ENCODE data around the gene RIMBP2.

Gene RIMBP2

DNA sequence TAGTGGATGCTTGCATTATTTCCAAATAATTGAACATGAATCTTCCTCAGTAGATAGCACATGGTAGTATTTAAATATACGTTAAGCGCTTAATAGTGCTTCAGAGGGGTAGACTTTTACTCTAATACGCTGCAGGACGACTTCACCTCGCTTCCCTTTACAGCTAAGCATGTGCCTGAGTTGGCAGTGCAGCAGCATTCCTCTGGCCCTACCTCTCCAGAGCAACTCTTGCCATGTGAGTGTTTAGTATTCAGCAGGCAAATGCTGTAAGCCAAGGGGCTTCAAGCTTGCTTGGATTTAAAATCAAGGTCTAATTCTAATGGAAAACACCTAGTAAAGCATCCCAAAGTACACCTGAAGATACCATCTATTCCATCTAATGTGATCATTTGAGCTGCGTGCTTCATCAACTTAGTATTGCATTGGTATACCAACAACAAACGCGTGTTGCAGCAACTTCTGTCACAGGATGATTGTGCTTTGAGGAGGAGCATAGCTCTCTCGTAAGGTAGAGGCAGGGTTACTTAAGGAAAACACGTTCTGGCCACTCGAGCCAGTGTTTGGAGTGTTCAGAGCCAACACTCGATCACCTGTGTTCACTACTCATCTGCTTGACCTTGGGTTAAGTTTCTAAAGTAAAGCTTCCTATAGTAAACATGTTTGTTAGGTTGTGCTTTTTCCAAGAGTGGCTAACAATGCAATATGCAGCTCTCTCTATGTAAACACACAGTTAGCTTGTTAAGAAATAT lies 317.8 kb downstream of the RIMBP2 start:
- no peak for DNase-seq

DNA sequence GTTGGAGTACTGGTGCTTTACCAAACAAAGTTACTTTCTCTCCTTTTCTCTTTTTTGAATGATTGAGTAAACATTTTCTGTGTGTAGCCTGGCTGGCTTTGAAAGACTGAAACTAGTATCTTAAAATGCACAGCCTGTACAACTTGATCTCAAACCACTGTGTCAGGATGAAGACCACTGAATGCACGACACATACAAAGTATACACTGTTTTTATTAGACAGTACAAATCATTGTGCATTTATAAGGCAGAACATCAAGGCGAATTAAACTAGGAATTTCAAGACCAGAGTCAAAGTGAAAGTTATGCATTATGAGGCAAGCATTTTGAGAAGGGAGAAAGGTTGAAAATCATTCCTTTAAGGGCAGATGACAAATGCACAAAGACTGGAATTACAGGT lies 319.4 kb downstream of the RIMBP2 start:
- DNase-seq, result no peak

DNA sequence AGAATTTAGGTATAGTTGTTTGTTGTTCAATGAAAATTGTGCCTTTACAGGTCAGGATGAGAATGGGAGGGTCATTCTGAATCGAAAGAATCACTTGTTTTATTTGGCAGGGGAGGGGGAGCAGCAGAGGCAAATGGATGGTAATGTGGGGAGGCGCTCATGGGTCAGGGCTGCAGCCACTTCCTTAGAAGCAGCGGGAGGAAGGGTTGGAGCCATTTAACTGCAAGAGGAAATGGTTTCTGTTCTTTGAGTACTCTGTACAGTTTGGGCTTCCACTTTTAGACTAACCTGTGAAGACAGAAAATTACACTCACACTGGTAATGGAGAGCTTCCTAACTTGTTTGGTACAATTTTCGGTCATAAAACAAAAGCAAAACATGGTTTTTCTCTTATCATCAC lies 321.2 kb downstream of the RIMBP2 start:
- DNase-seq, result no peak

DNA sequence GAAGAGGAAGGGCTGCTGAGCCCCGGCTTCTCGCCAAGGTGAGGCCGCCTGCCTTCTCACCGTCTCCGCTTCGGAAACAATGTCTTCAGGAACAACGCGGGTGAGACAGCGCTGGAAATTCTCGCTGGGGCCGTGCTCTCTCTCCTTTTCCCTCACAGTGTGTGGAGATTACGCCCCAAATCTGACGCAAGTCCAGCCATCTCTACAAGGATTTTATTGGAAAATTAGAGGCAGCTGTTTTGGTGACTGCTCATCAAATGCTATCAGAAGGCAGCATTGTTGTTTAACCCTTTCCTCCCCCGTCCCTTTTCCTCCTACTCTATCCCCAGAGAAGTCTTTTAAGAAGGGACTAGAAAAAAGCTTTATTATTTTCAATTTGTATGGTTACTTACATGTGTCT lies 324.9 kb downstream of the RIMBP2 start:
- no peak for DNase-seq

DNA sequence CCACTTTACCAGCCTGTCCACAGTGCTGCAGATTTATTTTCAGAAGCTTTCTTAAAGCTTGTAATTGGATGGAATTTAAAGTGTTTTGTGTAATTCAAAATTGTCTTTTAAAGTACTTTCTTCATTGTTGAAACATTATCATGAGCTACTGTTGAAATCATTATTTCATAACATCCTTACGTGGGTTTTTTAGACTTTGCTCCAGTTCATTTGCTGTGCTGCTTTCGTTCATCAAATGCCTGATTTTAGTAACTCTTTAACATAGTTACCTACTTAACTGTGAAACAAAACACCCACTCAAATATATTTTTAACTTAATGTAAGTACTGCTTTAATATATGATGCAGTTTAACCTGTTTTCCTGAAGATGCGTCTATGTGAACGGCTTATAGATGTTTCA lies 330.9 kb downstream of the RIMBP2 start:
- no peak for DNase-seq

DNA sequence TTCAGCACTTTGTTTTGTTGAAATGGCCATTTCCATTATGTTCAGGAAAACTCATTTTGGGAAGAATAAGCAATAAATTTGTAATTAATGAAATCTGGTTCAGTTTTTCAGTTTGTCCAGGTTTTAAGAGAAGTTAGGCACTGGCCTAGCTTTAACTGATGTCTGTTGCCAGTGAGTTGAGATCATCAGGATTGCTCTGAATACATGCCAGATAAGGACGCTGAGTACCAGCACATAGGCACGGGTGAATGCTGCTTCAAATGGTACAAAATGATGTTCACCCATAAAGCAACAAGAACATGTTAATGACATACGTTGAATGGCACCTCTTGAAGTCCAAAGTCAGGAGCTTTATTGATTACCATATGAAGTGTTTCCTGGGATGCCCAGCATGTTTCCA lies 331.9 kb downstream of the RIMBP2 start:
- DNase-seq, result no peak

DNA sequence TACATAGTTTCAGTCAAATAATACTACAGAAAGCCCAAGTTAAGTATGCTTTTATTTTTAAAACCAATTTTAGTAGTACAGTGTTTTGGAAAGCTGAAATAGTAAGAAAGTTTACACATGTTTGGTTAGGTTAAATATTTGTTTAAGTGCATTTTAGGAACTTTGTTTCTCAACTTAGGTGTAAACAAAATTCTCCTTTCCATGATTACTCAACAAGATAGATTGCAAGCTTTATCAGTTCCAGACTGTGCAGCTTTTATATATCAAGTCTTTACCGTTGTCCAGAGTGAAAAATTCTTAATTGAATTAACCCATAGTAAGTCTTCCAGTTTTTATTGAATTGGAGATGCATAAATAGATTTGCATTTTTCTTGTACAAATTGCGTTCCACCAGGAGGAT lies 333.3 kb downstream of the RIMBP2 start:
- no peak for DNase-seq

DNA sequence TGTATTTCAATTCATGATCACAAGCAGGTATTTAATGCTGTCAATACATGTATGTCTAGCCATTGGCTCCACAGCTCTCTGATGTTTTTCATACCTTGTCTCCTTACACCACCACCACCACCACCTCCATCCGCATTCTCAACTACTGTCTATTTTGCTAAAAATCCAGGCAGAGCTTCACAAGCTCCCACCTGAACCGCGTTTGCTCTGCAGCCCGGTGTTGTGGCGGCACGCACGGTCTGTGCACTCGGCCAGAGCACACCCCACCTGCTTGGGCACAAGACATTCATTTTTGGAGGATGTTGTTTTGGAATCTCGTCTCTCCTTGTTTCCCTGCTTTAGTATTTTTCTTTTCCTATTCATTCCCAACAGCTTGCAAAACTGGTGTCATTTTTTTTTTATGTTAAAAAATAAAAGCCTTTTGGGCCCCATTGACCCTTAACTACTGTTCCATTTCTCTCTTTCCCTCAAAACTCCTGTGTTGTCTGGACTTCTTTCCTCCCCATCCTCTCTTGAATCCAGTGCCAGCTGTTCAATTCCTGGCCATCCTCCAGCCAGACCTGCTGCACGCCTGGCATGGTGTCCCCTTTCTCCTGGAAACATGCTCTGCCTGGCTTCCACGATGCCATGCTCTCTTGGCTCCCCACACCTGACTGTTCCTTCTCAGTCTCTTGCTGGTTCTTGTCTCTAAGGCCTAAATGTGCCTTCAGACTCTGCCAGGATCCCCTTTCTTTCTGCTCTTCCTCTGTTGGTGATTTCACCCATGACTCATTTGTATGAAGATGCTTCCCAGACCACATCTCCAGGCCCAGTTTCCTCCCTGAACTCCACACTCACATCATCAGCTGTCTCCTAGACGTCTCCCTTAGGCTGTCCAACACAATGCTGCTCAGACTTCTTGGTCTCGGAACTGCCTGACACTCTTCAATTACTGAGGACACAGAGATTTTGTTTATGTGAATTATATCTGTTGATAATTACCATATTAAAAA lies 340.5 kb downstream of the RIMBP2 start:
- DNase-seq, result no peak

DNA sequence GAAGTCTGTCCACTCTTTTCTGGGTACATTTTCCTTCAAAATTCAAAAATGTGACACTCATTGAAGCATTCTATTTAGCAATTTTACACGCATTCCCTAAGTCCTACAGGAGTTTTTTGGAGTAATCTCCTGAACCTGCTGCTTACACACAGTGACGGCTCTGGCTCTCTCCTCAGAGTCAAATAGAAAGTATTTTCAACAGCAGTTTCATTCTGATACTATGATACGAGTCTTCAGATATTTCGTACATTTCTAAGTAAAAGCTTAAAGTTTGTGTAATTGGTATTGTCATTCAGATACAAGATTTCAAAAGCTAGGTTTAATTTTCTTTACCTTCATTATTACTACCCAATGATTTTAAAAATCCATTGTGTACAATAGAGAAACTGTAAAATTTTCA lies 342.0 kb downstream of the RIMBP2 start:
- DNase-seq, result no peak

DNA sequence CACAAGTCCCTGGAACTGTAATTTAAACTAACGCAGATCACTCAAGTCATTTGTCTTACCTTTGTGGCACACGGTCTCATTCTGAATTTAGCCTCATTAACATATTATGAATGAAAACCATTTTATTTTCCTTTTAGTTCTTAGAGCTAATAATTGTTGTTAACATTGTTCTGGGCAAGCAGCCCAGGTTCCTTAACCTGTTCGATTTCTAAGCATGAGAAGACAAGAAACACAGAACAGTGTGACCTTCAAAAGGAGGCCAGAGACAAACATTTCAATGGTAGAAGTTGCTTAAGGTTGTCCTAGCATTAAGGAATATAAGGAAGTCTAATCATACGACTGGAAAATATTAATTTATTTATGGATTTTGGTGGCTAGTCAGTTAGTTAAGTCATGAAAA lies 343.2 kb downstream of the RIMBP2 start:
- no peak for DNase-seq

DNA sequence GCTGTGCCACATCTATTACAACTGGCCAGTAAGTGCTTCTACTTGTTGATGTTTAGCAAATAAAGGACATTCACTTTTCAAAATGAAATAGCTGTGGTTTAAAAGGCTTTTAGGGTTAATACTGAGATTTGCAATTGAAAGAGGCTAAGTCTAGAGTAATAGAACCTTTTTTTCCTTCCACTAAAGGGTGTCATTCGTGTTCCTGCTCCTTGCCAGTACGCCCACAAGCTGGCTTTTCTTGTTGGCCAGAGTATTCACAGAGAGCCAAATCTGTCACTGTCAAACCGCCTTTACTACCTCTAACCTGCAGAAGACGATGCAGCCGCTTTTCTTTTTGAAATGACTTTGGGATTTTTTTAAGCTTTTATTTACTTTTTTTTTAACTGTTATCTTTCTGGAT lies 344.8 kb downstream of the RIMBP2 start:
- no peak for DNase-seq

DNA sequence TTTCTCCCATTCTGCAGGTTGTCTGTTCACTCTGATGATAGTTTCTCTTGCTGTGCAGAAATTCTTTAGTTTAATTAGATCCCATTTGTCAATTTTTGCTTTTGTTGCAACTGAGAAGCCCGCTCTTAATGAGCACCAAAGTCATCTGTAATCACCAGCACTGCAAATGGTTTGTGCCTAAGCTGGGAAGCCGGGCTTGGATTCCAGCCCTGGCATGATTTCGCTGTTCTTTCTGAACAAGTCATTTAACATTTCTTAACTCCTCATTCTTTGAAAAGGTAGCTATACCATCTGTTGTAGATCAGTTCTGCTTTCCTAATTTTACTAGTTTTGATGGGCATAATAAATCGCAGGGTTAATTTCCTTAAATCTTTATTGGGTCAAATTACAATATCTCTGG lies 346.3 kb downstream of the RIMBP2 start:
- DNase-seq, result no peak

DNA sequence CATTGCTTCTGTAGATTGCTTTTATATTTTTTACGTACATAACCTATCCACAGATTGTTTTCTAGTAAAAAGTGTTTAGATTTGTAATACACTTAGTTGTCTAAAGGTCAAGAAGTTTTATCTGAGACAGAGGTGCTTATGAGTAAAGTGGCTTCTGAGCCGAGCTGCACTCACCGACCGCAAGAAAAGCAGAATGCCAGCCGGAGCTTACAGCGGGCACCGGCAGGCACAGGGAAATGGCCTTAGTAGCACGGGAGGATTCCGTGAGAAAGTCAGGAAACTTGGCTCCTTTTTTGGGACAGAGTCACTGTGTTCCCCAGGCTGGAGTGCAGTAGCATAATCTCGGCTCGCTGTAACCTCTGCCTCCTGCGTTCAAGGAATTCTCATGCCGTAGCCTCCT lies 348.6 kb downstream of the RIMBP2 start:
- no peak for DNase-seq

DNA sequence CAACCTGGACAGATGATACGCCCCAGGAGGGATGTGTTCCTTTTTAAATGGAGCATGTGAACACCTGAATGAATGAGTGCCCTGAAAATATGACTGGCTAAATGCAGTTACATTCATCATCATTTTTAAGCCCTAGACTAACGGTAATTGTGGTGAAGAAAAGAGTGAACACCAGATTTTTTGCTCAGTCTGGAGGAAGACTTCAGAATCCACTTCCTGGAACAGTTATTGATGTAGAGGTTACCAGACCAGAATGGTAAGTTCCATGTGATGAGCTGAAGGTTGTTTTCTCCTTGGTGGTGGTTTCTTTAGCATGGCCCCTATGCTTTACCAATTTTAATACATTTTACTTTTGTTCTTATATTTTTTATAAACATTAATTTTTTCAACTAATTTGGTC lies 349.1 kb downstream of the RIMBP2 start:
- DNase-seq, result no peak

DNA sequence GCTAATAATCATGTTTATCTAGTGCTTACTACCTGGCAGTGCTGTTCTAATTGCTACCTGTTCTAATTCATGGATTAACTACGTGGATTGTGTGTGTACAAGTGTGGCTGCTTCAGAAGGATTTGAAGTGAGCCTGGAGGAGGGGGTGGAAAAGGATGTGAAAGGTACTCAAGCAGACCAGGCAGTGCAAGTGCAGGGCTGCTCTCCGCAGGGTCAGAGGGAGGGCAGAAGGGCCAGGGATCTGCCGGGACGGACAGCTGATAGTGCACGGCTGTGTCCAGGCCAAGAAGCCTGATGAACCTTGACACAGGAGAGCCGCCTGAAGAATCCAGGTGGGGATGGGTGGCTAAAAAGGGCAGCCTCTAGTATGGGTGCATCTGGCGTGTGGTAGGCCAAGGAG lies 349.9 kb downstream of the RIMBP2 start:
- DNase-seq, result no peak

DNA sequence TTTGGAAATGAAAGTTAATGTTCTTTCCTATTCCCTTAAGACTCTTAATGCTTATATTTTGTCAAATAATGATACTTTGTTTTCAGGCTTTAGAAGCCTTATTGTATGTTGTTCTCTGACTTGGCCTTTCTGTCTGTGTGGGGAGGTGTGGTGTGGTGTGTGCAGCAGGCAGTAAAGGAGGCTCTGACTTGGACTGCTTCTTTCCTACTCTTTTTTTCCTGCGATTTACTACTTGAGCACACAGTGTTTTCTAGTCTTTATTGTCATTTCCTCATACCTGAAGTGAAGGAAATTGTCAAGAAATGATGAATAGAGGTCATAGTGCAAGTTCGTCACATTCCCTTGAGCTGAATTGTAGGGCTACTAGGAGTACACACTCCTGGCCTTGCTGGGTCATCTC lies 351.5 kb downstream of the RIMBP2 start:
- DNase-seq, result no peak

DNA sequence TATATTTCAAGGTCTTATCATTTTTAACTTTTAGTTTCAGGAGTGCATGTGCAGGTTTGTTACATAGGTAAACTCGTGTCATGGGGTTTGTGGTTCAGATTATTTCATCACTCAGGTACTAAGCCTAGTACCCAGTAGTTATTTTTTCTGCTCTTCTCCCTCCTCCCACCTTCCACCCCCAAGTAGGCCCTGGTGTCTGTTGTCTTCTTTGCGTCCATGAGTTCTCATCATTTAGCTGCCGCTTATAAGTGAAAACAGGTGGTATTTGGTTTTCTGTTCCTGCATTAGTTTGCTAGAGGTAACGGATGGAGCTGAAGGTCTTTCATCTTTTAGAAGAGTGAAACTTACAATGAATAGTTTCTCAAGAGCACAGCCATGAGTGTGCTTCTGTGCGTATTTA lies 354.0 kb downstream of the RIMBP2 start:
- DNase-seq, result no peak

DNA sequence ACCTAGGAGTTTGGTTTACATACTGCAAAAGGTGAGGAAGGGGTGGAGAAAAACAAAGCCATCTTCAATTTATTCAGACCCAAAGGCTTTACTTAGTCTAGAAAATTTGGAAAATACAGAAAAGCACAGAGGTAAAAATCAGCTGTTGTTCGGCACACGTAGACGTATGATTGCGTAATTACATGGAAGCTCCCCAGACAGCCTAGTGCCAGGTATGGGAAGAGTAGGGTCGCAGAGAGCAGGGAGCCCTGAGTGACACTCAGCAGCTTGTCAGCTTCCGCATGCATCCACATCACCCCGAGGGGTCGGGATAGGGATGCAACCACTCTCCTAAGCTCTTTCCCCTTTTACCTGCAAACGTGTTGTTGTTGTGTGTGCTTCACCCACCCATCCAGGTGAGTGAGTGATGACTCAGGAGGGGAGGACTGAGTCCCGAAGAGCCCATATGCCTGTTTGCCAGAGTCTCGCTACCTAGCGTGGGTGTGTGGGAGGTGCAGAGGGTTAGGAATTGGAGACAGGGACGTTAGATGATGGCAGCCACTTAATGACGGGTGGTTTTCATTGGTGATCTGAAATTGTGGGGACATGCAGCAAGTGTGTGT lies 358.3 kb downstream of the RIMBP2 start:
- DNase-seq, result no peak

DNA sequence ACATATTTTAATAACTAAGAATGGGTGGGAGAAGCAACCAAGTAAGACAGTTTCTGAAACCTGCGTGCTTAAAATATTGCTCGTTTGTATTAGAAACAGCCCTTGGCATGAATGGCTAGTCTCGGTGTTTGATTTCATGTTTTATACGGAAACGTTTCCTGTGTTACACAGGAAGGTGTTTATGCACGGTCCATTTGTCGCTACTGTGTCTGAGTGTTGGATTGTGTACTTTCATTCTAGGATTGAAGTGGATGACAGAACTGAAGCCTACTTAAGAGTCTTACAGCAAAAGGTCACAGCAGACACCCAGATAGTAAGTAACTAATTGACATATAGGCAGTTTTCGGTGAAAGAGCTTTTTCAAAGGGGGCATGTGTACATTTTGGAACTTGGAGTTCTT lies 358.9 kb downstream of the RIMBP2 start:
- DNase-seq, result no peak

DNA sequence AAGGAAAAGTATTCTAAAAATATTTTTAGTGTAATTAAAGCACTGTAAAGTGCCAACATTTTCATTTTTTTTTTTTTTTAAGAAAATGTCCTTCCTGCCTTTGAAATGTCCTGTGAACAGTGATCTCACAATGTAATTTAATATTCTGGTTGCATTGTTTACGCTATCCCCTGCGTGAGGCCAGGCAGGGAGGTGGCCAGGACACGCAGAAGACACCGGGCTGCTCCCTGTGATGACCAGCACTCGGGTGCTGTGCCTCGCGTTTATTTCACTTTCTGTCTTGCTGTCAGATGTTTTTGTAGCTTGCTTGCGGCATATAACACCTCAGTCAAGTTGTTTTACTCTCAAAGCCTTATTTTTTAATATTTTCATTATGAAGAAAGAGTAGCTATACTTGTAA lies 359.9 kb downstream of the RIMBP2 start:
- DNase-seq, result no peak

DNA sequence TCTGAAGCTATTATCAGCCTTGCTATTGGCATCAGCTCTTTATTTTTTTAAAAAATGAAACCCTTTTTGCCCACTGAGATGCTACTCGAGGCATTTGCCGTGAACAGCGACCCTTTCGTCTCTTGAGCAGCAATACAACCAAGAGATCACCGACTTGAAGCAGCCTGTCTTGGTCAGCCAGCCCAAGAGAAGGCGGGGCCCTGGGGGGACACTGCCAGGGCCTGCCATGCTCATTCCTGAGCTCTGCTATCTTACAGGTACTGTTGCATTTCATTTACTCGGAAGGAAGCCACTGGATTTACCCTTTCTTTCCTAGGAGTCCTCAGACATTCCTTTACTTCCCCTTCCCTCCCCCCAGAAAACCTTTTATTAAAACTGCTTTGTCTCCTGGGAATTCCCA lies 361.7 kb downstream of the RIMBP2 start:
- DNase-seq, result no peak

DNA sequence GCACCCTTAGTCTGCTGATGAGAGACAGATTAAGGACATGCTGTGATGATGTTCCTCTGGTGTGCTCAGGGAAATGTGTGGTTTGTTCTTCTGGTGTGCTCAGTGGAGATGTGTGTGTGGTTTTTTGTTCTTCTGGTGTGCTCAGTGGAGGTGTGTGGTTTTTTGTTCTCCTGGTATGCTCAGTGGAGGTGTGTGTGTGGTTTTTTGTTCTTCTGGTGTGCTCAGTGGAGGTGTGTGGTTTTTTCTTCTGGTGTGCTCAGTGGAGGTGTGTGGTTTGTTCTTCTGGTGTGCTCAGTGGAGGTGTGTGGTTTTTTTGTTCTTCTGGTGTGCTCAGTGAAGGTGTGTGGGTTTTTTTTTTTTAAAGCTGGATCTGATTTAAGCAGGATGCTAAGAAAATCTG lies 363.0 kb downstream of the RIMBP2 start:
- DNase-seq, result no peak

DNA sequence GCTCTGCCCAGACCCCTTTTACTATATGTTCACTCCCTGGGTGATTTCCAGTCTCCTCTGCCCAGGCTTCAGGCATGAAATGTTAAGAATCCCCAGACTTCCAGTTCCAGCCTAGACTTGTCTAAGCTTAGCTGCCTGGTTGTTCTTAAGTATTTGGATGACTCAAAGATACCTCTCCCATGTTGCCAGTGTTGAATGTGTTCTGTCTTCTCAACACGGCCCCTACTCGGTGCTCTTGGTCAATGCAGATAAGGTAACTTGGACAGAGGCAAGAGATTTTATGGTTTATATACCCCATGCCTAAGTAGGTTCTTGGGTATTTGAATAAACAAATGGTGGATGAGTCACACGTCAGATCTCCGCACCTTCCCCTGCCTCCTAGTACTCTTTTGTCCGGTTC lies 364.8 kb downstream of the RIMBP2 start:
- DNase-seq, result no peak

DNA sequence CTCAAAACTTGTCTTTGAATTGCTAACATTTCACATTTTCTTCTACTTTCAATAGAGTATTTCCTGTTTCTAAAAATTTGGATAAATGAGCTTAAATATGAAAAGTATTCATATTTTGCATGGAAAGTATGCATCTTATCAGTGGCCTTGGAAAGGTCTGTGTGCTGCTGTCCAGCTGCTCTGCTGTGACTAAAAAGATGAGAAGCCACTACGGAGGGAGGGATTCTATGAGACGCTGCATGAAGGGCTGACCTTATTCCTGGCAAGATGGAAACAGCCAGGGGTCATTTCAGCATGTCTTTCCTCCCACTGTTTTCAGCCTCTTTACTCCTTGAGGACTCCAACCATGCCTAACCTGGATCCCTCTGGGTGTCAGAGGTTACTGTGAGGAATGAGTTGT lies 365.4 kb downstream of the RIMBP2 start:
- DNase-seq, result no peak

Data from activated CD4-positive, alpha-beta T cell treated with anti-CD3 and anti-CD28 coated beads, Interleukin-2, amount 50 U/mL, for 1 hour (primary cell).